22Rv1 (cell line): ENCODE data around the gene RETN.

ENCODE experiments used
- H3K27ac ChIP-seq: fragments of 450-650 bp; 2 replicates; pipeline ENCODE4 v1.5.1; 2017
- ZFX ChIP-seq: fragments of 450-650 bp; IDR thresholded peaks from 2 replicates; pipeline ENCODE4 v1.6.1; 2017; ENCODE audit warnings: antibody characterized with exemption, borderline replicate concordance
- TF ChIP-seq, protein P1 (sequence below): fragments of 450-650 bp; IDR thresholded peaks from 2 replicates; pipeline ENCODE4 v1.5.1; 2017; ENCODE audit warnings: mild to moderate bottlenecking

Gene RETN

DNA sequence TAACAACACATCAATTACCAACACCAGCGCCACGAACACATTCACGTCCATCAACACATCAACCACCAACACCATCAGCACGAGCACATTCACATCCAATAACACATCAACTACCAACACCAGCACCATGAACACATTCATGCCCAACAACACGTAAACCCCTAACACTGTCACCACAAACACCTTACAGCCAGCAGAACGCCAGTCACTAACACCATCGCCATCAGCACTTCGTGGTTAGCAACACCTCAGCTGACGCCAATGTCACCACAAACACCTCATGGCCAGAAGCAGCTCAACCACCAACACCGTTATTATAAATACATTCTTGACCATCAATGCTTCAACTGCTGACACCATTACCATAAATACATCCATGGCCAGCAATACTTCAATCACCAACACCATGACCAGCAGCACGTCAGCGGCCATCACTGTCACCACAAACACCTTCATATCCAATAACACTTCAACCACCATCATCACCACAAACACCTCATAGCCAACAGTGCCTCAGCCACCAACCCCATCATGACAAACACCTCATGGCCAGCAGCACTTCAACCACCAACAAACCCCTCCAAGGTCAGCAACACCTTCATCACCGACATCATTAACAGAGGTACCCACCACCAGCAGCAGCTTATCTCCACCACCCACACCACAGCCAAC is 23.7 kb downstream of the RETN start:
- H3K27ac ChIP-seq: no peak overlapping the region
- TF ChIP-seq, protein P1, sequence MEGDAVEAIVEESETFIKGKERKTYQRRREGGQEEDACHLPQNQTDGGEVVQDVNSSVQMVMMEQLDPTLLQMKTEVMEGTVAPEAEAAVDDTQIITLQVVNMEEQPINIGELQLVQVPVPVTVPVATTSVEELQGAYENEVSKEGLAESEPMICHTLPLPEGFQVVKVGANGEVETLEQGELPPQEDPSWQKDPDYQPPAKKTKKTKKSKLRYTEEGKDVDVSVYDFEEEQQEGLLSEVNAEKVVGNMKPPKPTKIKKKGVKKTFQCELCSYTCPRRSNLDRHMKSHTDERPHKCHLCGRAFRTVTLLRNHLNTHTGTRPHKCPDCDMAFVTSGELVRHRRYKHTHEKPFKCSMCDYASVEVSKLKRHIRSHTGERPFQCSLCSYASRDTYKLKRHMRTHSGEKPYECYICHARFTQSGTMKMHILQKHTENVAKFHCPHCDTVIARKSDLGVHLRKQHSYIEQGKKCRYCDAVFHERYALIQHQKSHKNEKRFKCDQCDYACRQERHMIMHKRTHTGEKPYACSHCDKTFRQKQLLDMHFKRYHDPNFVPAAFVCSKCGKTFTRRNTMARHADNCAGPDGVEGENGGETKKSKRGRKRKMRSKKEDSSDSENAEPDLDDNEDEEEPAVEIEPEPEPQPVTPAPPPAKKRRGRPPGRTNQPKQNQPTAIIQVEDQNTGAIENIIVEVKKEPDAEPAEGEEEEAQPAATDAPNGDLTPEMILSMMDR: no peak
- no peak for TF ChIP-seq ZFX

DNA sequence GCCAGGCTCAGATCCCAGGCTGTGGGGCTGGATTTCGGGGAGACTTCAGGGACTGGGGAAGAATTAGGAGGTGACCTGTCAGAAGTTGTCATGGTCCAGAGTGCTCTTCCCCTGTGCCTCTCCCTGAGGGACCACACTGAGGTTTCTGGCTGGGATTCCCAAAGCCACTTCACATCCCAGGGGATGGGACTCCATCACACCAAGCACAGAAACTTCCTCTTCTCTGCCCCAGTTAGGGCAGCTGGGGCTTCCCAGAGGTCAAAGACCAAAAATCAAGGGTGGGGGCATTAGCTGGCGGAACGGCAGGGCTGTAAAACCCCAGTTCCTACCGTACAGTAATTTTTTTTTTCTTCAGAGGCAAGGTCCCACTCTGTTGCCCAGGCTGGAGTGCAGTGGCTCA is 25.6 kb downstream of the RETN start:
- TF ChIP-seq, protein P1: no peak
- TF ChIP-seq ZFX: no peak
- no peak overlapping the region for H3K27ac ChIP-seq

DNA sequence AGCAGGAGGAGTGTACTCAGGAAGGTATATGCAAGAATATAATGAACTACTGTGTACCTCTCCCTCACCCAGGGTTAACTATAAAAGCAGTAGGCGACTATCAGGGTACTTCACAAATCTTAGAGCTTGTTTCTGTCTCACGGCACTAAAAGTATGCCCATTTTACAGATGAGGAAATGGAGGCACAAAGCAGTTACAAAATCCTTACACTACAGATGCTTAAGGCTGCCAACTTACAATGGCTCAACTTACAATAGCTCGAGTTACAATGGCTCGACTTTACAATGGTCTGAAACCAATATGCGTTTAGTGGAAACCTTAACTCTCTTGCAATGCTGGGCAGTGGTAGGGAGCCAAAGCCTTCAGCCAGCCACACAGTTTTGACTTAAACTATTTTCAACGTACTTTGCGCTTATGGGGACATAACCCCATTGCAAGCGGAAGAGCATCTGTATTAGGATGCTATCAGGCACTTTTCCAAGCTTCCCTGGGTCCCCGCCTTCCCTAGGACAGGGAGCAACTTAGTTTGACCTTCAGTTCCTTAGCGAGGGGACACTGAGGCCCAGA is 29.0 kb downstream of the RETN start:
- TF ChIP-seq ZFX: no peak
- TF ChIP-seq, protein P1: no peak
- H3K27ac ChIP-seq: no peak overlapping the region

DNA sequence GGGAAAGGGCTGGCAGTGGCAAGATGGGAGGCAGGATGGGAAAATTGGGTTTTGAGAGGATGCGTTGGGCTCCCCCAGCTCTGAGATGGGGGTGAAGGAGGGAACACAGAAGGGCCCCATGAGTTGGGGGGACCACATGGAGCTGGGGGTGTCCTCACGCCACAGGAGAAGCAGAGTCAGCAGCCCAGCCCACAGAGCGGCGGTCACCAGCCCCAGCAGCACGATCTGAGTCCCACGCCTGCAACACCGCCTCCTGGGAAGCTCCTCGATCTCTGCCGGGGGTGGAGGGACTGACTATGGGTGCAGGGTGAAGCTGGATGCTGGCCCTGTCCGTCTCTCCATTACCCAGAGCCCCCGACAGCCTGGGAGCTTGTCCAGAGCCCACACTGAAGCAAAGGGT is 29.7 kb downstream of the RETN start:
- no peak overlapping the region for H3K27ac ChIP-seq
- TF ChIP-seq, protein P1: no peak
- TF ChIP-seq ZFX: no peak

DNA sequence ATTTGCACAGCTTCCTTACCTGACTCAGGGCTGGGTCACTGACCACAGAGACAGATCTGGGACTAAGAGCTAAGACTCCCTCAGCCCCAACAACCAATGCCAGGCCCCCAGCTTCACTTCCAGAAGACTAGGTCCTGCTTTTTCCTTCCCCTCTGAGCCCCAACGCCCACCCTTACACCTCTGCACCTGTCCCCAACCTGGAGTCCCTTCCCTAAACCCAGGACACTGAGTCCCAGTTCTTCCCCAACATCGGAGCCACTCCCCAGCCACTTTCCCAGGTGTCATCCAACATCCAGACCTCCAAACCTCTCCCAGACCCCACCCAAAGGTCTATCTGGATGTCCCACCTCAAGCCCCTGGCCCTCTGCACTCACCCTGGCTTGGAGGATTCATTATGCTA is 30.2 kb downstream of the RETN start:
- no peak for TF ChIP-seq ZFX
- TF ChIP-seq, protein P1: no peak

DNA sequence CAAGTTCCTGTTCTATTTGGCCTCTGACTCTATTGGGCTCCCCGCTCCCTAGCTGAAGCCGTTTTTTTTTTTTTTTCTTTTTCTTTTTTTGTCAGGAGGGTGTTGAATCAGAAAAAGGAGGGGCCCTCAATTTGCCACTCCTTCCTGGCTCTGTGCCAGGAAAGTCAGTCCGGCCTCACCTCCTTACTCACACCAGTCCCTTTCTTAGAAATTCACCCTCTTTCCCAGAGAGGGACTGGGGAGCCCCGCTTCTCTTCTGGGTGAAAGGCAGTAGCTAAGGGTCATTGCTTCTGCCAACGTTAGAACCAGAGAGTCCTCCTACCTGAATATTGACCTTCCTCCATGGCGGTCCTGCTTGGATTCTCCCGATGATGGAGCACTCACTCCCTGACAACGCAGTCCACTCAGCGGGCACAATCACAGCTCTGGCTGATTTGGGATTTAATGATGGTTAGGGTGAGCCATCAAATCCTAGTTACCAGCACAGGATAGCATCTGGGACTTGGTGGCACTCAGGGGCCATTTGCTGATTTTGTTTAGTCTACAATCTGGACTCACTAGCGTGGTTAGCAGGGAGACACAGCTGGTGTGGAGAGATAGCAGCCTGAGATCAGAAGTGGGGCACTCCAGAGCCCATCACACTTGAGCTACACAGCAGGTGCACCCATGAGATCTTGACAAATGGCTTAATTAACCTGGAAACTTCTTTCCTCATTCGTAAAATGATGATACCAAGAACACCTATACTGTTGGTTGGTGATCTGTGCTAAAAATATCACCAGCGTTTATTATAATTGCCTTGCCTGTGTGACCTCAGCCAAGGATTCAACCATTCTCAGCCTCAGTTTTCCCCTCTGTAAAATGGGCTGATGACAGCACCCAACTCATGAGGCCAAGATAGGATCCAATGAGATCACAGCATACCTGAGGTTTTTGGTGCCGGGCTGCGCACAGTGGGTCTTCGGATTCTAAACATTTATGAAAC is 30.9 kb downstream of the RETN start:
- no peak for TF ChIP-seq ZFX
- TF ChIP-seq, protein P1: no peak
- H3K27ac ChIP-seq: no peak overlapping the region

More for the DNA sequence above, 30.2 kb downstream of the RETN start:
- H3K27ac ChIP-seq: no peak overlapping the region
